Bronchial epithelial cell (primary cell): ENCODE data around the gene KRTAP10-5. TPM values are rescaled to one million over a fixed set of nuclear protein-coding genes. Genes with fewer than 3 reads are reported as not detected.
"Not testable (repeated sequence)": the region's sequence is repeated elsewhere in the genome, so short reads cannot be mapped to it uniquely, and the experiment has no call there.

Experiments
- DNase-seq: peaks from one replicate; pipeline ENCODE4 v3.0.0-alpha.2; 2010; ENCODE audit warnings: low read depth
- FAIRE-seq: peaks from 2 replicates; lab custom pipeline; 2011; peaks lifted over from hg19 to GRCh38; lab: Jason Lieb, UNC
- H3K27me3 ChIP-seq: 2 replicates; pipeline ENCODE4 v1.5.1; 2011; ENCODE audit warnings: low read length; ENCODE audit not compliant: control insufficient read depth, insufficient read depth
- H3K36me3 ChIP-seq: 2 replicates; pipeline ENCODE4 v1.5.1; 2011; ENCODE audit warnings: low read length; ENCODE audit not compliant: control insufficient read depth, insufficient read depth
- H3K4me3 ChIP-seq: 2 replicates; pipeline ENCODE4 v1.5.1; 2011; ENCODE audit warnings: mild to moderate bottlenecking, low read depth, low read length, control low read depth
- total RNA-seq: library from RNA; depleted of rRNA; stranded (reverse); fragments of >200 nt; gene quantifications from 2 replicates; pipeline ENCODE4 v1.2.1, GENCODE V29; 2014
- TF ChIP-seq, protein P1 (sequence below): IDR thresholded peaks from 2 replicates; pipeline ENCODE4 v1.5.1; 2011; ENCODE audit warnings: mild to moderate bottlenecking, moderate library complexity, low read length, control low read depth, inconsistent platforms; ENCODE audit not compliant: insufficient read depth, severe bottlenecking

KRTAP10-5 gene, protein sequence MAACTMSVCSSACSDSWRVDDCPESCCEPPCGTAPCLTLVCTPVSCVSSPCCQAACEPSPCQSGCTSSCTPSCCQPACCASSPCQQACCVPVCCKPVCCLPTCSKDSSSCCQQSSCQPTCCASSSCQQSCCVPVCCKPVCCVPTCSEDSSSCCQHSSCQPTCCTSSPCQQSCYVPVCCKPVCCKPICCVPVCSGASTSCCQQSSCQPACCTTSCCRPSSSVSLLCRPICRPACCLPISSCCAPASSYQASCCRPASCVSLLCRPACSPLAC
- total RNA-seq: not detected in 2 replicates

DNA sequence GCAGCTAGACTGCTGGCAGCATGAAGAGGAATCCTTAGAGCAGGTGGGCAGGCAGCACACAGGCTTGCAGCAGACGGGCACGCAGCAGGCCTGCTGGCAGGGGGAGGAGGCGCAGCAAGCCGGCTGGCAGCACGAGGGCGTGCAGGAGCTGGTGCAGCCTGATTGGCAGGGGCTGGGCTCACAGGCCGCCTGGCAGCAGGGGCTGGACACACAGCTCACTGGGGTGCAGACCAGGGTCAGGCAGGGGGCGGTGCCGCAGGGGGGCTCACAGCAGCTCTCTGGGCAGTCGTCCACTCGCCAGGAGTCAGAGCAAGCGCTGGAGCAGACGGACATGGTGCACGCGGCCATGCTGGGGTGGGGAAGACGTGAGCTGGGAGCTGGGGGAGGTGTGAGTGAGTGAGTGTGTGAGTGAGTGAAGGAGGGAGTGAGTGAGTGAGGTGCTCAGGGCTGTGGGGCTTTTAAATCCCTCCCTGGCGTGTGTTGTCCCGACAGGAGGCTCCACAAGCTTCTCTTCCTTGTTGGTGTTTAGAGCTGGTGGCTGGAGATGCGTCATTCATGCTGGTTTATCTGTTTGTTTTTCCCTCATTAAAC, at the start of gene KRTAP10-5:
Gene KRTAP10-5 (minus strand): TSS at position 374 of the 591 bp plus-strand sequence. CDS start 26 bp downstream, at position 348.
- H3K36me3 ChIP-seq, H3K27me3 ChIP-seq, FAIRE-seq, DNase-seq, H3K4me3 ChIP-seq: not testable (repeated sequence)

DNA sequence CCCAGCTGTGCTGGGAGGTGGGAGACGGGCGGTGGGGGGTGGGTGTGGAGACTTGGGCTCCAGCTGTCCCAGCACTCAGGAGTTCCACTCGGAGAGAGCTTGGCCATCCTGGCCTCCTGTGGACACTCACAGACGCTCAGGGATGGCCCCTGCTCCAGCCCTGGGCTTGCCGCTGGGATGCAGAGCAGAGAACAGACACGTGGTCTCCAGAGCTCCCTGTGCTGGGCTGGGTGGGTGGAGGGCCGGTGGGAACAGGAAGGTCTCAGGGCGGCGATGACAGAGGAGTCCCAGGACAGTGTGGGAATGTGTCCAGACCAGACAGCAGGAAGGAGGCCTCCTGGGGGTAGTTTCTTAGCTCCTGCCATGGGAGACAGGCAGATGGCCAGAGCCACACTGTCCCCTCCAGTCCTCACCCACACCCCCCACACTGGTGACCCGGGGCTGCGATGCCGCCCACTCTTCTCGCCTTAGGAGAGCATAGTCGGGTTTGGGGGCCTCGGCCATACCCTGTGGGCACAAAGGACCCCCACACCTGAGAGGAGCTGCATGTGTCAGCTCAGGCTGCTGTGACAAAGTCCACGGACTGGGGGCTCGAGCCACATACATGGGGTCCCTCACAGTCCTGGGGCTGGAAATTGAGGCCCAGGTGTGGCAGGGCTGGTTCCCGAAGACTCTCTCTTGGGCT, 48.4 kb upstream of the KRTAP10-5 start:
- Histone ChIP-seq H3K4me3 (no peak overlapping the region), H3K27me3 (no peaks in the 10 kb centered on the region), H3K36me3 (no peaks in the 10 kb centered on the region)
- TF ChIP-seq, protein P1, sequence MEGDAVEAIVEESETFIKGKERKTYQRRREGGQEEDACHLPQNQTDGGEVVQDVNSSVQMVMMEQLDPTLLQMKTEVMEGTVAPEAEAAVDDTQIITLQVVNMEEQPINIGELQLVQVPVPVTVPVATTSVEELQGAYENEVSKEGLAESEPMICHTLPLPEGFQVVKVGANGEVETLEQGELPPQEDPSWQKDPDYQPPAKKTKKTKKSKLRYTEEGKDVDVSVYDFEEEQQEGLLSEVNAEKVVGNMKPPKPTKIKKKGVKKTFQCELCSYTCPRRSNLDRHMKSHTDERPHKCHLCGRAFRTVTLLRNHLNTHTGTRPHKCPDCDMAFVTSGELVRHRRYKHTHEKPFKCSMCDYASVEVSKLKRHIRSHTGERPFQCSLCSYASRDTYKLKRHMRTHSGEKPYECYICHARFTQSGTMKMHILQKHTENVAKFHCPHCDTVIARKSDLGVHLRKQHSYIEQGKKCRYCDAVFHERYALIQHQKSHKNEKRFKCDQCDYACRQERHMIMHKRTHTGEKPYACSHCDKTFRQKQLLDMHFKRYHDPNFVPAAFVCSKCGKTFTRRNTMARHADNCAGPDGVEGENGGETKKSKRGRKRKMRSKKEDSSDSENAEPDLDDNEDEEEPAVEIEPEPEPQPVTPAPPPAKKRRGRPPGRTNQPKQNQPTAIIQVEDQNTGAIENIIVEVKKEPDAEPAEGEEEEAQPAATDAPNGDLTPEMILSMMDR: no peak
- DNase-seq (no peak), FAIRE-seq (no peak)

DNA sequence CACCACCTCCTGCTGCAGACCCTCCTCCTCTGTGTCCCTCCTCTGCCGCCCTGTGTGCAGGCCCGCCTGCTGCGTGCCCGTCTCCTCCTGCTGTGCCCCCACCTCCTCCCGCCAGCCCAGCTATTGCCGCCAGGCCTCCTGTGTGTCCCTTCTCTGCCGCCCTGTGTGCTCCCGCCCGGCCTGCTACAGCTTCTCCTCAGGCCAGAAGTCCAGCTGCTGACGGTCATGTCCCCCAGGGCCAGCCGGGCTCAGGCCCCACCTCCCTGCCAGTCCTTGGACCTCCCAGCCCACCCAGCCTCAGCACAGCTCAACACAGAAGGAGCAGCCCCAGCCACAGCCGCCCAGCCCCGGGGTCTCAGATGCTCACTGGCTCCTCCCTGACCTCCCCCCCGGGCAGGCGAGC, 47.4 kb upstream of the KRTAP10-5 start:
- not testable (repeated sequence) for FAIRE-seq

DNA sequence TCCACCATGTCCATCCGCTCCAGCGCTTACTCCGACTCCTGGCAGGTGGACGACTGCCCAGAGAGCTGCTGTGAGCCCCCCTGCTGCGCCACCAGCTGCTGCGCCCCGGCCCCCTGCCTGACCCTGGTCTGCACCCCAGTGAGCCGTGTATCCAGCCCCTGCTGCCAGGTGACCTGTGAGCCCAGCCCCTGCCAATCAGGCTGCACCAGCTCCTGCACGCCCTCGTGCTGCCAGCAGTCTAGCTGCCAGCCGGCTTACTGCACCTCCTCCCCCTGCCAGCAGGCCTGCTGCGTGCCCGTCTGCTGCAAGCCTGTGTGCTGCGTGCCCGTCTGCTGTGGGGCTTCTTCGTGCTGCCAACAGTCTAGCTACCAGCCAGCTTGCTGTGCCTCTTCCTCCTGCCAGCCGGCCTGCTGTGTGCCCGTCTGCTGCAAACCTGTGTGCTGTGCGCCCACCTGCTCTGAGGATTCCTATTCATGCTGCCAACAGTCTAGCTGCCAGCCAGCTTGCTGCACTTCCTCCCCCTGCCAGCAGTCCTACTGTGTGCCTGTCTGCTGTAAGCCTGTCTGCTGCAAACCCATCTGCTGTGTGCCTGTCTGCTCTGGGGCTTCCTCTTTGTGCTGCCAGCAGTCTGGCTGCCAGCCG, 46.9 kb upstream of the KRTAP10-5 start:
- DNase-seq, FAIRE-seq, H3K36me3 ChIP-seq, H3K4me3 ChIP-seq, H3K27me3 ChIP-seq: not testable (repeated sequence)

More for the DNA sequence above, 47.4 kb upstream of the KRTAP10-5 start:
- not testable (repeated sequence) for H3K4me3 ChIP-seq, H3K36me3 ChIP-seq, DNase-seq, H3K27me3 ChIP-seq

DNA sequence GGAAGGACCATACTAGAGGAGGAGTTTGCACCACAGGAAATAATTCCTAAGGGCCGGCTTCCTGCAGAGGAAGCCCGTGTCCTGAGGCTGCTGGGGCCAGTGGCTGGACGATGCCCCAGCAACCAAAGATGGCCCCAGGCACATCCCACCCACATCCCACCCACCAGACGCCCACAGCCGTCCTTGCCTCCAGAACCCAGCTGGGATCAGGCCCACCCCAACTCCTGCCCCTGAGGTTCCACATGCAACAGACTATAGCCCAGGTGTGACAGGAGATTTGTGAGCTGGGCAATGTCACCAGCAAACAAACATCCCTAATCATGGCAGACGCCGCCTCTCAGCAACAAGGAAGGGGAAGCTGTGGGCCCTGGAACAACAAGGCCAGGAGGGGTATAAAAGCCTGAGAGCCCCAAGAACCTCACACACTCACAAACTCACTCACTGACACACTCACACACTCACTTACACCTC, 46.3 kb upstream of the KRTAP10-5 start, which contains the start of gene KRTAP10-9:
Gene KRTAP10-9 (plus strand): TSS at position 421 of the 471 bp plus-strand sequence. CDS start 79 bp downstream, outside the sequence.
- no peak for FAIRE-seq

DNA sequence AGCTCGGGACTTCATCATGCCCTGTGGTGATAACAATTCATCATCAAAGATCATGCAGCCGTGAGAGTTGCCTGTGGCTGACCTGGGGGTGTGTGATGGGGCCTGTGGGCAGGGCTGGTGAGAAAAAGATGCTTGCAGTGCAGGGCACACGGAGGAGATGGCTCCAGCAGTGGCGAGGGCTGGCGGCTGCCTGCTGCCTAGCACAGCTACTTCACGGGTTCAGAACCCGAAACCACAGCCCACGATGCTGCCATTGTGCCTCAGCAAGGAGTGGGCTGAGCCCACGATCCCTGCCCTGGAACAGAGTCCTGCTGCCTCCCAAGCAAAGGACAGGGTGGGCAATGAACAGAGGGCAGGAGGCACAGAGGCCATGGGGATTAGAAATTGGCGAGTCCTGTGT, 45.9 kb upstream of the KRTAP10-5 start:
- DNase-seq (no peak), FAIRE-seq (no peak)
- no peak overlapping the region for H3K4me3 ChIP-seq
- H3K36me3 ChIP-seq: no peaks in the 10 kb centered on the region
- H3K27me3 ChIP-seq: no peaks in the 10 kb centered on the region
- TF ChIP-seq, protein P1: no peak

More for the DNA sequence above, 46.3 kb upstream of the KRTAP10-5 start, which contains the start of gene KRTAP10-9:
- Histone ChIP-seq H3K36me3 (no peaks in the 10 kb centered on the region), H3K4me3 (no peak within 1 kb of the TSS), H3K27me3 (no peaks in the 10 kb centered on the region)
- TF ChIP-seq, protein P1: no peak
- DNase-seq: no peak
